Measurements from ENCODE around the gene KIF2C.

DNA sequence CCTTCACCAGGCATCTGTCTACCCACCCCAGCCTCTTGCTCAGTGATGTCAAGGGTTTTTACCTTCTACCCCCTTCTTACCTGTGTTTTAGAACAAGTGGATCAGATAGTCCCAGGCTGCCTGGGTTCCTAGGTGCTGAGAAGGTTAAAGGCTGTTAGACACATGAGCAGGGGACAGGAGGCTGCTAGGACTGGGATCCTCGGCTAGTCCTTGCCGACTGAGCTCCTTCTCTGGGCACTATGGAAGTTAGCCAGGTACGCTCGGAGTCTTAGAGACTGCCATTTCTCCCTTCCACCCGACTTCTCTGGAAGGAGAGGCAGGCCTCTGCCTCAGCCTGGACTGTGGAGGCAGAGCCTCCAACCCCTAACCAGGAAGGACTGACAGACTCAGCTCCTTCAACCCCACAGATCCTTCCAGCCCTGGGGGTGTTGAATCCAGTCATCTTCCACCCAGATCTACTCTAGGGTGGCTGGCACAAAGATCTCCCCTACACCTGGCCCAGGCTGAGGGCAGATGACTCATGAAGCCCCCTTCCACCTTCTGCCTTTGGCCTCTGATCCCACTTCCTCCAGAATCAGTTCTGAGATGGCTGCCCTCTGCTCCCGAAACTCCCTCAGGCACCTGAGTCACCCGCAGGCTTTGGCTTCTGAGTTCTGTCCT is 67.2 kb downstream of the KIF2C start, which contains the start of gene DYNLT4:
- TF ChIP-seq, protein P1, sequence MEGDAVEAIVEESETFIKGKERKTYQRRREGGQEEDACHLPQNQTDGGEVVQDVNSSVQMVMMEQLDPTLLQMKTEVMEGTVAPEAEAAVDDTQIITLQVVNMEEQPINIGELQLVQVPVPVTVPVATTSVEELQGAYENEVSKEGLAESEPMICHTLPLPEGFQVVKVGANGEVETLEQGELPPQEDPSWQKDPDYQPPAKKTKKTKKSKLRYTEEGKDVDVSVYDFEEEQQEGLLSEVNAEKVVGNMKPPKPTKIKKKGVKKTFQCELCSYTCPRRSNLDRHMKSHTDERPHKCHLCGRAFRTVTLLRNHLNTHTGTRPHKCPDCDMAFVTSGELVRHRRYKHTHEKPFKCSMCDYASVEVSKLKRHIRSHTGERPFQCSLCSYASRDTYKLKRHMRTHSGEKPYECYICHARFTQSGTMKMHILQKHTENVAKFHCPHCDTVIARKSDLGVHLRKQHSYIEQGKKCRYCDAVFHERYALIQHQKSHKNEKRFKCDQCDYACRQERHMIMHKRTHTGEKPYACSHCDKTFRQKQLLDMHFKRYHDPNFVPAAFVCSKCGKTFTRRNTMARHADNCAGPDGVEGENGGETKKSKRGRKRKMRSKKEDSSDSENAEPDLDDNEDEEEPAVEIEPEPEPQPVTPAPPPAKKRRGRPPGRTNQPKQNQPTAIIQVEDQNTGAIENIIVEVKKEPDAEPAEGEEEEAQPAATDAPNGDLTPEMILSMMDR (IDR thresholded peaks at IDR 0.05; ENCODE audit: poor library complexity): no peak
- no peak for TF ChIP-seq EZH2phosphoT487 (IDR thresholded peaks at IDR 0.05; ENCODE audit: low read depth, severe bottlenecking, unreplicated experiment)
- TF ChIP-seq EZH2 (IDR thresholded peaks at IDR 0.05; ENCODE audit: borderline replicate concordance): no peak

All from hepatocyte (in vitro differentiated cells).